H1 (cell line): ENCODE measurements around the gene ANKRD12. TPM values are rescaled to one million over a fixed set of nuclear protein-coding genes. Genes with fewer than 3 reads are reported as not detected.

Experiments used
- CTCF ChIA-PET: fragments of 300-600 bp; sonication (Branson Sonifier 250); formaldehyde crosslinking; loops from one replicate; lab custom pipeline; 2021; ENCODE audit not compliant: partially characterized antibody; lab: Charles Lee
- POLR2A ChIA-PET: fragments of 300-600 bp; sonication (Branson Sonifier 250); formaldehyde crosslinking; loops from one replicate; lab custom pipeline; 2021; ENCODE audit warnings: inconsistent platforms; ENCODE audit not compliant: partially characterized antibody; lab: Charles Lee
- DNase-seq, 2 experiments: peaks; one replicate each; pipeline versions ENCODE4 v3.0.0 to v3.0.0-alpha.2; 2010 to 2022; ENCODE audit warnings: low spot score in 2 of 2, low read depth in 1 of 2, mixed read lengths in 1 of 2
- FAIRE-seq: peaks from 2 replicates; lab custom pipeline; 2011; peaks lifted over from hg19 to GRCh38; lab: Jason Lieb, UNC
- H2AFZ ChIP-seq: 2 replicates; pipeline ENCODE4 v1.8.1; 2012; ENCODE audit warnings: low read length, inconsistent platforms
- H2AK5ac ChIP-seq: 2 replicates; pipeline ENCODE4 v1.6.1; 2013; ENCODE audit warnings: low read depth, low read length
- H2BK120ac ChIP-seq: replicated peaks from 2 replicates; pipeline ENCODE3; 2013; ENCODE audit warnings: low read depth, low read length, inconsistent platforms
- H2BK12ac ChIP-seq: 2 replicates; pipeline ENCODE4 v1.6.1; 2013; ENCODE audit warnings: low read depth, low read length
- H2BK15ac ChIP-seq: 2 replicates; pipeline ENCODE4 v1.6.1; 2013; ENCODE audit warnings: low read length
- H2BK20ac ChIP-seq: 2 replicates; pipeline ENCODE4 v1.6.1; 2013; ENCODE audit warnings: low read length
- H2BK5ac ChIP-seq: 2 replicates; pipeline ENCODE4 v1.6.1; 2013; ENCODE audit warnings: low read depth, low read length
- H3K14ac ChIP-seq: 2 replicates; pipeline ENCODE4 v1.6.1; 2013; ENCODE audit warnings: inconsistent platforms; ENCODE audit not compliant: insufficient read length
- H3K18ac ChIP-seq: 2 replicates; pipeline ENCODE4 v1.6.1; 2013; ENCODE audit warnings: low read length; ENCODE audit errors: extremely low read depth
- H3K23ac ChIP-seq: 2 replicates; pipeline ENCODE4 v1.6.1; 2013; ENCODE audit warnings: inconsistent platforms; ENCODE audit not compliant: insufficient read length
- H3K23me2 ChIP-seq: 2 replicates; pipeline ENCODE4 v1.6.1; 2013; ENCODE audit warnings: low read depth, low read length
- H3K27ac ChIP-seq: 2 replicates; pipeline ENCODE4 v1.6.1; 2011; ENCODE audit warnings: low read depth, low read length, inconsistent platforms
- H3K27me3 ChIP-seq, 4 experiments: replicated peaks in 1 of 4; 1 replicate in 1 of 4; 2 replicates in 3 of 4; pipeline versions ENCODE4 v1.6.1 to v1.8.1; 2011 to 2013; ENCODE audit warnings: low read length in 3 of 4, mild to moderate bottlenecking in 3 of 4, inconsistent platforms in 2 of 4, mixed read lengths in 2 of 4, moderate library complexity in 1 of 4; ENCODE audit not compliant: control insufficient read depth in 3 of 4, insufficient read depth in 3 of 4; ENCODE audit errors: extremely low read depth in 1 of 4
- H3K36me3 ChIP-seq, 4 experiments: 2 replicates each; pipeline versions ENCODE4 v1.6.1 to v1.8.1; 2011 to 2013; ENCODE audit warnings: mild to moderate bottlenecking in 4 of 4, low read length in 3 of 4, moderate library complexity in 2 of 4, control low read depth in 1 of 4, inconsistent platforms in 1 of 4; ENCODE audit not compliant: insufficient read depth in 4 of 4, control insufficient read depth in 2 of 4
- H3K4ac ChIP-seq: replicated peaks from 2 replicates; pipeline ENCODE3; 2013; ENCODE audit warnings: low read length, low read depth, mixed read lengths, inconsistent platforms; ENCODE audit not compliant: insufficient read length
- H3K4me1 ChIP-seq, 4 experiments: replicated peaks in 1 of 4; 1 replicate in 1 of 4; 2 replicates in 3 of 4; pipeline versions ENCODE4 v1.6.1 to v1.8.1; 2011 to 2013; ENCODE audit warnings: low read length in 3 of 4, inconsistent platforms in 2 of 4, mixed read lengths in 1 of 4; ENCODE audit not compliant: insufficient read depth in 4 of 4, control insufficient read depth in 3 of 4
- H3K4me2 ChIP-seq, 2 experiments: 2 replicates each; pipeline versions ENCODE4 v1.6.1 to v1.8.1; 2011 to 2013; ENCODE audit warnings: low read depth in 2 of 2, low read length in 2 of 2, control low read depth in 1 of 2, inconsistent platforms in 1 of 2, mild to moderate bottlenecking in 1 of 2; ENCODE audit not compliant: insufficient read depth in 1 of 2
- H3K4me3 ChIP-seq, 4 experiments: fragments of 200-600, 300-600 bp in 1 of 4; sonication (generic), shearing (Covaris generic), sonication (Bioruptor Twin) in 1 of 4; 2 replicates each; pipeline versions ENCODE4 v1.5.1 to v1.8.1; 2011 to 2016; ENCODE audit warnings: low read length in 4 of 4, low read depth in 3 of 4, control low read depth in 2 of 4, inconsistent platforms in 2 of 4, mild to moderate bottlenecking in 2 of 4, mixed read lengths in 1 of 4, moderate library complexity in 1 of 4; ENCODE audit not compliant: insufficient read depth in 2 of 4; ENCODE audit errors: extremely low read depth in 1 of 4
- H3K56ac ChIP-seq: replicated peaks from 2 replicates; pipeline ENCODE3; 2013; ENCODE audit warnings: low read depth, mild to moderate bottlenecking, mixed read lengths, low read length, inconsistent platforms; ENCODE audit not compliant: insufficient read length
- H3K79me1 ChIP-seq: 2 replicates; pipeline ENCODE4 v1.6.1; 2013; ENCODE audit warnings: low read depth, low read length, control low read depth
- H3K79me2 ChIP-seq, 2 experiments: 2 replicates each; pipeline versions ENCODE4 v1.6.1 to v1.8.1; 2012 to 2013; ENCODE audit warnings: low read length in 2 of 2, mild to moderate bottlenecking in 2 of 2, inconsistent platforms in 1 of 2; ENCODE audit not compliant: insufficient read depth in 2 of 2, control insufficient read depth in 1 of 2
- H3K9ac ChIP-seq, 4 experiments: replicated peaks in 1 of 4; 1 replicate in 1 of 4; 2 replicates in 3 of 4; pipeline versions ENCODE4 v1.6.1 to v1.8.1; 2011 to 2013; ENCODE audit warnings: low read depth in 3 of 4, low read length in 3 of 4, control low read depth in 2 of 4, mild to moderate bottlenecking in 2 of 4, moderate library complexity in 2 of 4, inconsistent platforms in 1 of 4; ENCODE audit errors: extremely low read depth in 1 of 4
- H3K9me3 ChIP-seq, 2 experiments: 2 replicates each; pipeline versions ENCODE4 v1.6.1 to v1.8.1; 2012 to 2013; ENCODE audit warnings: mild to moderate bottlenecking in 2 of 2, moderate library complexity in 2 of 2, control low read depth in 1 of 2, inconsistent platforms in 1 of 2, low read depth in 1 of 2, low read length in 1 of 2, mixed read lengths in 1 of 2; ENCODE audit not compliant: insufficient read depth in 2 of 2
- H4K20me1 ChIP-seq, 2 experiments: replicated peaks in 1 of 2; 2 replicates each; pipeline versions ENCODE3 to v1.8.1; 2011 to 2013; ENCODE audit warnings: inconsistent platforms in 2 of 2, low read length in 2 of 2, mild to moderate bottlenecking in 1 of 2; ENCODE audit not compliant: insufficient read depth in 2 of 2, control insufficient read depth in 1 of 2
- H4K5ac ChIP-seq: 2 replicates; pipeline ENCODE4 v1.6.1; 2013; ENCODE audit warnings: low read length, low read depth, mixed read lengths, inconsistent platforms; ENCODE audit not compliant: insufficient read length
- H4K8ac ChIP-seq: 2 replicates; pipeline ENCODE4 v1.8.0; 2013; ENCODE audit warnings: mild to moderate bottlenecking, moderate library complexity, low read length, inconsistent platforms; ENCODE audit not compliant: insufficient read depth; ENCODE audit errors: extremely low read depth
- H4K91ac ChIP-seq: replicated peaks from 2 replicates; pipeline ENCODE3; 2013; ENCODE audit warnings: low read length, mixed read lengths, inconsistent platforms; ENCODE audit not compliant: insufficient read length
- CTBP2 ChIP-seq: IDR thresholded peaks from 2 replicates; pipeline ENCODE4 v1.7.0; 2011; ENCODE audit warnings: borderline replicate concordance, mild to moderate bottlenecking, moderate library complexity, mixed read lengths, low read length; ENCODE audit not compliant: insufficient read depth, insufficient read length
- MAX ChIP-seq: IDR thresholded peaks from 2 replicates; pipeline ENCODE4 v1.6.1; 2012; ENCODE audit warnings: inconsistent platforms
- POU5F1 ChIP-seq: IDR thresholded peaks from 2 replicates; pipeline ENCODE4 v1.6.1; 2011; ENCODE audit warnings: low read depth, mild to moderate bottlenecking, low read length, moderate library complexity
- RAD21 ChIP-seq, 2 experiments: IDR thresholded peaks in 1 of 2; conservative IDR thresholded peaks in 1 of 2; 2 replicates each; pipeline ENCODE4 v1.6.1; 2011; ENCODE audit warnings: low read depth in 2 of 2, low read length in 2 of 2, improper control_type of control experiment in 1 of 2, inconsistent platforms in 1 of 2, mild to moderate bottlenecking in 1 of 2, moderate library complexity in 1 of 2
- SP1 ChIP-seq: IDR thresholded peaks from 2 replicates; pipeline ENCODE4 v1.6.1; 2011; ENCODE audit warnings: low read depth, low read length
- TAF1 ChIP-seq: IDR thresholded peaks from 2 replicates; pipeline ENCODE4 v1.6.1; 2011; ENCODE audit warnings: mild to moderate bottlenecking, low read depth, low read length
- TBP ChIP-seq: IDR thresholded peaks from 2 replicates; pipeline ENCODE4 v1.6.1; 2011; ENCODE audit warnings: low read depth, low read length, improper control_type of control experiment
- ZNF274 ChIP-seq: IDR thresholded peaks from 2 replicates; pipeline ENCODE4 v1.7.0; 2012; ENCODE audit warnings: low read length, borderline replicate concordance; ENCODE audit errors: extremely low read depth
- WGBS, 2 experiments: shearing (Covaris generic) in 1 of 2; methylation state at CpG; one replicate each; pipeline versions ENCODE4 v1.1.6 to v1.1.7; 2013 to 2015; ENCODE audit warnings: low lambda C conversion rate in 2 of 2, mixed read lengths in 2 of 2, inconsistent platforms in 1 of 2, low coverage in 1 of 2, missing lambda C conversion rate in 1 of 2; ENCODE audit not compliant: insufficient replicate concordance in 2 of 2, insufficient coverage in 1 of 2, insufficient read length in 1 of 2; ENCODE audit errors: extremely low coverage in 1 of 2, missing lambda C conversion rate in 1 of 2; 5-methylcytosine and 5-hydroxymethylcytosine counted together
- polyA plus RNA-seq, 7 experiments: library from polyadenylated mRNA; depleted of rRNA in 3 of 7; stranded (reverse) in 5 of 7; unstranded in 2 of 7; fragments of >200 nt in 5 of 7; fragments of 200-250 nt in 2 of 7; gene quantifications; 1 replicate in 5 of 7; 2 replicates in 1 of 7; 4 replicates in 1 of 7; pipeline versions ENCODE4 v1.2.1 to v1.2.3, GENCODE V29; 2011 to 2013; ENCODE audit warnings: missing spikeins in 2 of 7, mixed read lengths in 2 of 7
- total RNA-seq: library from RNA; stranded (reverse); fragmentation: NEBNext Ultra II Directional; extraction: Animal tissue kit (Norgen Biotek cat#: 25700); gene quantifications from 2 replicates; pipeline ENCODE4 v1.2.1, GENCODE V29; 2021

Gene ANKRD12
- total and polyA plus RNA-seq, 2 of the 8 experiments (the other 6 are each of a cell fraction or from before 2014, with no cell fraction given): 2.6 to 37.9 TPM

DNA sequence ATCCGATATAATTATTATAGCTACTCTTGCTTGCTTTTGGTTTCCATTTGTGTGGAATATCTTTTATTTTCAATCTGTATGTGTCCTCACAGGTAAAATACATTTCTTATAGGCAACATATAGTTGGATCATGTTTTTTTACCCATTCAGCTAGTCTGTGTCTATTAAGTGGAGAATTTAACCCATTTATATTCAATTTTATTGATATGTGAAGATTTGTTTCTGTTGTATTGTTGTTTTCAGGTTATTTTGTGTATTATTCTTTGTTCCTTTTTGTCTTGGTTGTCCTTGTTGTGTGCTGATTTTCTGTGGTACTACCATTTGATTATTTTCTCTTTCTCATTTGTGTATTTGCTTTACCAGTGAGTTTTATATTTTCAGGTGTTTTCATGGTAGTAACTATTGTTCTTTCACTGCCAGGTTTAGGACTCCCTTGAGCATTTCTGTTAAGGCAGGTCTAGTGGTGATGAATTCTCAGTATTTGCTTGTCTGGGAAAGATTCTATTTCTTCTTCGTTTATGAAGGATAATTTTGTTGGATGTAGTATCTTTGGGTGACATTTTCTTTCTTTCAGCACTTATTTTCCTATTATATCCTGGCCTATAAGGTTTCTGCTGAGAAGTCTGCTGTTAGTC, 95.4 kb downstream of the ANKRD12 start:
- Histone ChIP-seq H3K27ac (no peak overlapping the region), H2AFZ (no peak overlapping the region), H4K20me1 (peaks cover 0 to 4% of the 10 kb centered on the region in 2 experiments), H2AK5ac (no peak overlapping the region), H3K36me3 (peaks cover 0 to 2% (median 0%) of the 10 kb centered on the region in 4 experiments; a peak in 4 of 8 replicates), H3K23ac (no peak overlapping the region), H4K91ac (no peak overlapping the region), H3K4me2 (no peak overlapping the region), H3K9me3 (no peaks in the 10 kb centered on the region; a peak in 1 of 4 replicates), H2BK12ac (no peak overlapping the region), H2BK15ac (no peak overlapping the region), H3K79me1 (0 out of 2 replicates have a peak, but pooled peaks cover 2% of the 10 kb centered on the region), H3K4ac (no peak overlapping the region), H3K79me2 (peaks cover 0 to 4% of the 10 kb centered on the region in 2 experiments; a peak in 1 of 4 replicates), H3K14ac (no peak overlapping the region), H3K9ac (no peak overlapping the region), H2BK20ac (no peak overlapping the region), H3K27me3 (no peaks in the 10 kb centered on the region; a peak in 1 of 7 replicates), H3K18ac (no peak overlapping the region), H3K4me1 (peaks cover 0 to 5% (median 1%) of the 10 kb centered on the region in 4 experiments; a peak in 2 of 7 replicates), H3K56ac (no peak overlapping the region), H2BK5ac (no peak overlapping the region), H3K23me2 (no peaks in the 10 kb centered on the region), H4K5ac (no peak overlapping the region), H4K8ac (no peak overlapping the region), H3K4me3 (no peak overlapping the region), H2BK120ac (no peak overlapping the region)
- DNase-seq (no peak), FAIRE-seq (no peak)
- ChIA-PET CTCF (interaction anchor here (0.6 kb wide), 1 partner anchor 116 kb away, joined by 3 read pairs; no protein-coding TSS in a partner anchor), POLR2A (no interaction called here)
- TF ChIP-seq TAF1 (no peak), RAD21 (IDR thresholded peaks at IDR 0.05 in 1 of 2, conservative IDR thresholded peaks at IDR 0.05 in 1 of 2; ENCODE audit: low read depth in 2 of 2, low read length in 2 of 2) (no peak), ZNF274 (no peak), MAX (no peak), POU5F1 (no peak), CTBP2 (no peak), TBP (no peak), SP1 (no peak)
- 91% methylated on average over 2 of the region's 2 CpGs; no CpG with 5 or more reads in 1 of the 2 experiments for WGBS, 2 experiments
